ENCODE data around the gene PRELID2. TPM values are rescaled to one million over a fixed set of nuclear protein-coding genes. Genes with fewer than 3 reads are reported as not detected.
"Not testable (repeated sequence)": the region's sequence is repeated elsewhere in the genome, so short reads cannot be mapped to it uniquely, and the experiment has no call there.

Gene PRELID2
- total and polyA plus RNA-seq, 2 donors, result 3.1 to 6.6 TPM

- Histone ChIP-seq H3K9me3 (ENCODE audit: control insufficient read depth in 2 of 2, insufficient read depth in 1 of 2, low read length in 1 of 2) (no peaks in the 10 kb centered on the region), H3K4me3 (ENCODE audit: low read length in 2 of 2) (no peak overlapping the region), H3K4me1 (ENCODE audit: control insufficient read depth in 2 of 2, insufficient read depth in 2 of 2, low read length in 2 of 2) (no peaks in the 10 kb centered on the region), H3K27me3 (ENCODE audit: control insufficient read depth in 2 of 2, insufficient read depth in 1 of 2, low read length in 1 of 2) (no peaks in the 10 kb centered on the region), H3K36me3 (ENCODE audit: control insufficient read depth in 2 of 2, insufficient read depth in 2 of 2, low read length in 1 of 2) (no peaks in the 10 kb centered on the region), H3K27ac (ENCODE audit: low read depth in 1 of 2, low read length in 1 of 2) (no peak overlapping the region)
- DNase-seq (ENCODE audit: low read depth in 6 of 9, low spot score in 9 of 9), result no peak
- 96% methylated on average over 4 of the region's 4 CpGs for WGBS
These were observed 29.3 kb downstream of the PRELID2 start for GRCh38 chr5:145805819-145806218.

DNA sequence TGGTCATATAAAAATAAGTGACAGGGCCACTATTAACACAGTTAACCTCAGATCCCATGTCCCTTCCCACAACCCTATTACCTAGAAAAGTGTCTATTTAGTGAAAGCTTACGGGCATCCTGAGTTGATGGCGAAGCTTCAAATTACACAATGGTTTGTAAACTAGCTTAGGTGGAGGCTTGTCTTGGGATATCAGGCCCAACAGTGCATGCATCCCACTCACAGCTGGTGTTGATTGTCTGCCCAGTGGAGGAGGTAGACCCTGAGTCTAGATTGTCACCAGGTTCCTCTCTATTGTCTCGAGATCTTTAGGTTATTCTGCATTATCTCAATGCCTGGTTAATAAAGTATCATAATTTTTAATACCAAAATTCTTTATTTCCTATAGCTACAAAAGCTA lies 30.4 kb downstream of the PRELID2 start:
- WGBS, result 95% methylated on average over 3 of the region's 3 CpGs
- H3K4me1 ChIP-seq (ENCODE audit: control insufficient read depth in 2 of 2, insufficient read depth in 2 of 2, low read length in 2 of 2), result no peaks in the 10 kb centered on the region
- H3K4me3 ChIP-seq (ENCODE audit: low read length in 2 of 2), result no peak overlapping the region
- no peaks in the 10 kb centered on the region for H3K9me3 ChIP-seq (ENCODE audit: control insufficient read depth in 2 of 2, insufficient read depth in 1 of 2, low read length in 1 of 2)
- no peak overlapping the region for H3K27ac ChIP-seq (ENCODE audit: low read depth in 1 of 2, low read length in 1 of 2)
- DNase-seq (ENCODE audit: low read depth in 6 of 9, low spot score in 9 of 9), result no peak
- H3K27me3 ChIP-seq (ENCODE audit: control insufficient read depth in 2 of 2, insufficient read depth in 1 of 2, low read length in 1 of 2), result no peaks in the 10 kb centered on the region
- no peaks in the 10 kb centered on the region for H3K36me3 ChIP-seq (ENCODE audit: control insufficient read depth in 2 of 2, insufficient read depth in 2 of 2, low read length in 1 of 2)

GRCh38 chr5:145803112-145804004 lies 31.8 kb downstream of the PRELID2 start:
- Histone ChIP-seq H3K36me3 (ENCODE audit: control insufficient read depth in 2 of 2, insufficient read depth in 2 of 2, low read length in 1 of 2) (no peaks in the 10 kb centered on the region), H3K27me3 (ENCODE audit: control insufficient read depth in 2 of 2, insufficient read depth in 1 of 2, low read length in 1 of 2) (no peaks in the 10 kb centered on the region), H3K27ac (ENCODE audit: low read depth in 1 of 2, low read length in 1 of 2) (no peak overlapping the region), H3K4me1 (ENCODE audit: control insufficient read depth in 2 of 2, insufficient read depth in 2 of 2, low read length in 2 of 2) (no peaks in the 10 kb centered on the region), H3K9me3 (ENCODE audit: control insufficient read depth in 2 of 2, insufficient read depth in 1 of 2, low read length in 1 of 2) (no peaks in the 10 kb centered on the region), H3K4me3 (ENCODE audit: low read length in 2 of 2) (no peak overlapping the region)
- DNase-seq (ENCODE audit: low read depth in 6 of 9, low spot score in 9 of 9), result no peak
- WGBS, result 97% methylated on average over 9 of the region's 9 CpGs

GRCh38 chr5:145801195-145801594 lies 33.9 kb downstream of the PRELID2 start:
- Histone ChIP-seq H3K4me1 (ENCODE audit: control insufficient read depth in 2 of 2, insufficient read depth in 2 of 2, low read length in 2 of 2) (no peaks in the 10 kb centered on the region), H3K27ac (ENCODE audit: low read depth in 1 of 2, low read length in 1 of 2) (no peak overlapping the region), H3K36me3 (ENCODE audit: control insufficient read depth in 2 of 2, insufficient read depth in 2 of 2, low read length in 1 of 2) (no peaks in the 10 kb centered on the region), H3K4me3 (ENCODE audit: low read length in 2 of 2) (no peak overlapping the region), H3K9me3 (ENCODE audit: control insufficient read depth in 2 of 2, insufficient read depth in 1 of 2, low read length in 1 of 2) (no peaks in the 10 kb centered on the region), H3K27me3 (ENCODE audit: control insufficient read depth in 2 of 2, insufficient read depth in 1 of 2, low read length in 1 of 2) (no peaks in the 10 kb centered on the region)
- DNase-seq (ENCODE audit: low read depth in 6 of 9, low spot score in 9 of 9), result no peak
- 99% methylated on average over 4 of the region's 4 CpGs for WGBS

GRCh38 chr5:145800181-145800580 lies 35.0 kb downstream of the PRELID2 start:
- Histone ChIP-seq H3K9me3 (ENCODE audit: control insufficient read depth in 2 of 2, insufficient read depth in 1 of 2, low read length in 1 of 2) (no peaks in the 10 kb centered on the region), H3K4me3 (ENCODE audit: low read length in 2 of 2) (no peak overlapping the region), H3K36me3 (ENCODE audit: control insufficient read depth in 2 of 2, insufficient read depth in 2 of 2, low read length in 1 of 2) (no peaks in the 10 kb centered on the region), H3K4me1 (ENCODE audit: control insufficient read depth in 2 of 2, insufficient read depth in 2 of 2, low read length in 2 of 2) (no peaks in the 10 kb centered on the region), H3K27ac (ENCODE audit: low read depth in 1 of 2, low read length in 1 of 2) (no peak overlapping the region), H3K27me3 (ENCODE audit: control insufficient read depth in 2 of 2, insufficient read depth in 1 of 2, low read length in 1 of 2) (no peaks in the 10 kb centered on the region)
- WGBS, result 93% methylated on average over 2 of the region's 2 CpGs
- no peak for DNase-seq (ENCODE audit: low read depth in 6 of 9, low spot score in 9 of 9)

- DNase-seq (ENCODE audit: low read depth in 6 of 9, low spot score in 9 of 9); H3K4me3 ChIP-seq (ENCODE audit: low read length in 2 of 2); H3K36me3 ChIP-seq (ENCODE audit: control insufficient read depth in 2 of 2, insufficient read depth in 2 of 2, low read length in 1 of 2); H3K27ac ChIP-seq (ENCODE audit: low read depth in 1 of 2, low read length in 1 of 2); H3K4me1 ChIP-seq (ENCODE audit: control insufficient read depth in 2 of 2, insufficient read depth in 2 of 2, low read length in 2 of 2); H3K27me3 ChIP-seq (ENCODE audit: control insufficient read depth in 2 of 2, insufficient read depth in 1 of 2, low read length in 1 of 2); H3K9me3 ChIP-seq (ENCODE audit: control insufficient read depth in 2 of 2, insufficient read depth in 1 of 2, low read length in 1 of 2): not testable (repeated sequence)
These were observed 36.6 kb downstream of the PRELID2 start for GRCh38 chr5:145798503-145798902.

GRCh38 chr5:145797336-145797735 lies 37.8 kb downstream of the PRELID2 start:
- DNase-seq (ENCODE audit: low read depth in 6 of 9, low spot score in 9 of 9), result peak in 1 of 9 donors; percentile 9
- no peaks in the 10 kb centered on the region for H3K27me3 ChIP-seq (ENCODE audit: control insufficient read depth in 2 of 2, insufficient read depth in 1 of 2, low read length in 1 of 2)
- no peaks in the 10 kb centered on the region for H3K9me3 ChIP-seq (ENCODE audit: control insufficient read depth in 2 of 2, insufficient read depth in 1 of 2, low read length in 1 of 2)
- no peak overlapping the region for H3K4me3 ChIP-seq (ENCODE audit: low read length in 2 of 2)
- H3K27ac ChIP-seq (ENCODE audit: low read depth in 1 of 2, low read length in 1 of 2), result no peak overlapping the region
- H3K36me3 ChIP-seq (ENCODE audit: control insufficient read depth in 2 of 2, insufficient read depth in 2 of 2, low read length in 1 of 2), result no peaks in the 10 kb centered on the region
- H3K4me1 ChIP-seq (ENCODE audit: control insufficient read depth in 2 of 2, insufficient read depth in 2 of 2, low read length in 2 of 2), result no peaks in the 10 kb centered on the region
- WGBS, result 90% methylated on average over 1 of the region's 1 CpG

GRCh38 chr5:145796318-145796717 lies 38.8 kb downstream of the PRELID2 start:
- Histone ChIP-seq H3K4me3 (ENCODE audit: low read length in 2 of 2) (no peak overlapping the region), H3K36me3 (ENCODE audit: control insufficient read depth in 2 of 2, insufficient read depth in 2 of 2, low read length in 1 of 2) (no peaks in the 10 kb centered on the region), H3K27ac (ENCODE audit: low read depth in 1 of 2, low read length in 1 of 2) (no peak overlapping the region), H3K27me3 (ENCODE audit: control insufficient read depth in 2 of 2, insufficient read depth in 1 of 2, low read length in 1 of 2) (no peaks in the 10 kb centered on the region), H3K4me1 (ENCODE audit: control insufficient read depth in 2 of 2, insufficient read depth in 2 of 2, low read length in 2 of 2) (no peaks in the 10 kb centered on the region), H3K9me3 (ENCODE audit: control insufficient read depth in 2 of 2, insufficient read depth in 1 of 2, low read length in 1 of 2) (no peaks in the 10 kb centered on the region)
- no peak for DNase-seq (ENCODE audit: low read depth in 6 of 9, low spot score in 9 of 9)
- WGBS, result 95% methylated on average over 2 of the region's 2 CpGs

GRCh38 chr5:145793574-145793973 lies 41.6 kb downstream of the PRELID2 start:
- Histone ChIP-seq H3K27me3 (ENCODE audit: control insufficient read depth in 2 of 2, insufficient read depth in 1 of 2, low read length in 1 of 2) (no peaks in the 10 kb centered on the region), H3K4me3 (ENCODE audit: low read length in 2 of 2) (no peak overlapping the region), H3K4me1 (ENCODE audit: control insufficient read depth in 2 of 2, insufficient read depth in 2 of 2, low read length in 2 of 2) (no peaks in the 10 kb centered on the region), H3K36me3 (ENCODE audit: control insufficient read depth in 2 of 2, insufficient read depth in 2 of 2, low read length in 1 of 2) (no peaks in the 10 kb centered on the region), H3K27ac (ENCODE audit: low read depth in 1 of 2, low read length in 1 of 2) (no peak overlapping the region), H3K9me3 (ENCODE audit: control insufficient read depth in 2 of 2, insufficient read depth in 1 of 2, low read length in 1 of 2) (no peaks in the 10 kb centered on the region)
- no peak for DNase-seq (ENCODE audit: low read depth in 6 of 9, low spot score in 9 of 9)
- 91% methylated on average over 2 of the region's 2 CpGs for WGBS
